NB4 (cell line): ENCODE data around the gene MLC1.

Source experiments
- DNase-seq: peaks from one replicate; pipeline ENCODE4 v3.0.0; 2010; ENCODE audit warnings: low read depth
- H3K4me3 ChIP-seq: one replicate; pipeline ENCODE4 v1.5.1; 2011; ENCODE audit warnings: mild to moderate bottlenecking, low read depth, low read length, moderate library complexity
- CTCF ChIP-seq: IDR thresholded peaks from one replicate; pipeline ENCODE4 v1.5.1; 2012; ENCODE audit warnings: low read depth, low read length
- MAX ChIP-seq: IDR thresholded peaks from 2 replicates; pipeline ENCODE4 v1.6.1; 2011; ENCODE audit warnings: low read depth, low read length
- MYC ChIP-seq: IDR thresholded peaks from 2 replicates; pipeline ENCODE4 v1.6.1; 2011; ENCODE audit warnings: low read depth, low read length
- POLR2A ChIP-seq: IDR thresholded peaks from 2 replicates; pipeline ENCODE4 v1.6.1; 2011; ENCODE audit warnings: mild to moderate bottlenecking; ENCODE audit not compliant: insufficient read length; ENCODE audit errors: extremely low read depth

Gene MLC1

GRCh38 chr22:50011447-50012210 is 73.6 kb downstream of the MLC1 start:
- TF ChIP-seq MYC, result no peak
- no peak for TF ChIP-seq POLR2A
- TF ChIP-seq CTCF, result no peak
- no peak for TF ChIP-seq MAX
- H3K4me3 ChIP-seq, result no peak overlapping the region
- no peak for DNase-seq

GRCh38 chr22:50010676-50011446 is 74.4 kb downstream of the MLC1 start:
- no peak for DNase-seq
- TF ChIP-seq POLR2A (no peak), MAX (no peak), CTCF (no peak), MYC (no peak)

GRCh38 chr22:50009765-50010675 is 75.2 kb downstream of the MLC1 start:
- no peak overlapping the region for H3K4me3 ChIP-seq
- no peak for DNase-seq
- TF ChIP-seq CTCF (no peak), MAX (no peak), POLR2A (no peak), MYC (no peak)

More at GRCh38 chr22:50010676-50011446, 74.4 kb downstream of the MLC1 start:
- no peak overlapping the region for H3K4me3 ChIP-seq
